LoVo (cell line): ENCODE measurements around the gene LZTFL1.

ENCODE experiments used
- DNase-seq: peaks from one replicate; pipeline ENCODE4 v3.0.0-alpha.2; 2016; ENCODE audit warnings: low spot score

The LZTFL1 gene, protein sequence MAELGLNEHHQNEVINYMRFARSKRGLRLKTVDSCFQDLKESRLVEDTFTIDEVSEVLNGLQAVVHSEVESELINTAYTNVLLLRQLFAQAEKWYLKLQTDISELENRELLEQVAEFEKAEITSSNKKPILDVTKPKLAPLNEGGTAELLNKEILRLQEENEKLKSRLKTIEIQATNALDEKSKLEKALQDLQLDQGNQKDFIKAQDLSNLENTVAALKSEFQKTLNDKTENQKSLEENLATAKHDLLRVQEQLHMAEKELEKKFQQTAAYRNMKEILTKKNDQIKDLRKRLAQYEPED

DNA sequence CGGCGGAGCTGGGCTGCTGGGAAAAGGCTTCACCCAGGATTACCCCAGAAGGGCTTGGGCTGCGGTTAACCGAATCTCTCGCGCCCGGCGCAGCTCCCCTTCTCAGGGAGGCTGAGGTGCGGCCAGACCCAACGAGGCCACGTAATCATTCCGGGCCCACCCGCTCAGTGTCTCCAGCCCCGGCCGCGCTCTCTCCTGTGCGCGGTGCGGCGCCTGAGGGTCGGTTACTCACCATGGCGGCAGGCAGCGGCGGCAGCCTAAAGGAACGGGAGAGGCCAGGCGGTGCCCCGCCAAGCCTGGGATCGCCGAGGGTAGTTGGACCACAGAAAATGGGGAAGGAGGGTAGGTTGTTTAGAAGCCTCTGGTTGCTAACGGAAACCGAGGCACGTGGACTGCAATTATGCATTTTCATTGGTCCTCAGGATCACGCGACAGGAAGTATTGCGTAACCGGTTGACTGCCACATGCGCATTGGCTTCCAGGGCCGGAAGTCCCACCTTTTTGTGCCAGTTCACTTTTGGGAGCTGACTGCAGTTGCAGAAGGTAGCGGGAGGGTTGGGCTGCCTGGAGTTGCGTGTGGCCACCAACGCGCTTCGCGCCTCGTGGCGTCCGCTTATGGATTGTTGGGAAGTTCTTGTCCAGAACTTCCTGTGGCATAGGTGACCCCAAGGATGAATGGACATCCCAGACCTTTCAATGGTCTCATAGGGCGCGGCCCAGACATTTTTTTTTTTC is at the start of gene LZTFL1:
LZTFL1 (minus strand) TSS at position 363 of the 735 bp plus-strand sequence; CDS start at position 235, 128 bp downstream.
- peak; percentile 95 for DNase-seq

DNA sequence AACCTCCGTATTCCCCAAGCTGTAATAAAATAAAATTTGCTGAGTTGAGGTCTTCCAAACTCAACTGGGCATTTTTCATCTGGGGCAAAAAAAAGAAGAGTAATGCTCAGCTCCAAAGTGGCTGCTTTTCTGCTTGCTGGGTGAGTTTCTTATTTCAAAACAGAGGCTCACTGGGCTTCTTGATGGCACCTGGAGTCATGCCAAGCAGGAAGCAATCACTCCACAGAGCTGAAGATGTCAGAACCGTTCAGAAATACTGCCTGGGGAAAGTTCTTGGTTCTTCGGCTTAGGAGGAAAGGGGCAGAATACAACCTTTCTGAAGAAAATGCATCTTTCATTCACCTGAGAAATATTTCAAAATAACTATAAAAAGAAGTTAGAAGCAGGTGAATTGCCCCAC is 48.5 kb upstream of the LZTFL1 start:
- peak; percentile 56 for DNase-seq

GRCh38 chr3:45889337-45889736 is 47.4 kb upstream of the LZTFL1 start:
- DNase-seq: no peak

- DNase-seq: no peak
Observed at GRCh38 chr3:45887759-45888511, 46.0 kb upstream of the LZTFL1 start.

DNA sequence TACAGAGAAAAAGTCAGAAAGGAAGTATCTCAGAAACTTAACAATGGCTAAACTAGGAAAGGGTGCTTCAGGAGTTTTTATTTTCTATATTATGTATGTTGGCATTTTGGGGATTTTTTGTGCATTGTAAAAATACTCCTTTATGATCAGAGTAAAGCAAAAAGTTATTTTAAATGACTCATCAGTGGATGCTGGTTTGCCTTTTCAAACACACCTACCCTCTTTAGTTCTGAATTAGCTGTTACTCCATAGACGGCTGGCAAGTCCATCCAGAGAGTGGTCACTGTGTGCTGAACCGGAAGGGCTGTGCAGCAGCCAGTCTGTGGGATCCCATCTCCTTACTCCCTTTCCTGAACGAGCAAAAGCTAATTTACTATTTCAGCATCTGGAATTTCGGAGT is 45.4 kb upstream of the LZTFL1 start:
- no peak for DNase-seq

DNA sequence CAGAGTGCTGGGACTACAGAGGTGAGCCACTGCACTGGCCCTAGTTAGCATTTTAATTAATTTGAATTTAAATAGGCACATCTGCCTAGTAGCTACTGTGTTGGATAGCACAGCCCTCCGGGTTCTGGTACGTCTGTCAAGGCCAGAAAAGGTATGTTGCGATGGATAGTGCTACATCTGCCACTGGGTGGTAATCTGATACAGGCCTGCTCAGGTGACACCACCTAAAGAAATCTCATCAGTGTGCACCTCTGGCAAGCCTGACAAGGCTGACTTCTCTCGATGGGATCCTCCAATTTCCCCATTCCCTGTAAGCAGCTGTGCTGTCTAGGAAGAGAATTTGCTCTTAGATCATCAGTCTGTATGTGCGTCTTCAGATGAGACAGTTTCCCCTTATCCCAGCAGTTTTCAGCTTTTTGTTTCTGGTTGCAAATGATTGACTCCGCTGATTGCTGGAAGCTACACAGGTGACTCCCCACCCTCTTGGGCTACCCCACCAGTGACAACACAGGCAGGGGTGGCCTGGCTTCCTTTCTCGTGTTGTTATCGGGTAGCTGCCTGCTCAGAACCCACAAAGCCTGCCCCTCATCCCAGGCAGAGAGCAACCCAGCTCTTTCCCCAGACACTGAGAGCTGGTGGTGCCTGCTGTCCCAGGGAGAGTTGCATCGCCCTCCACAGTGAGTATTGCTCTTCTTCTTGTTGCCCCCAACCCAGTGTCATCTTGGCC is 44.2 kb upstream of the LZTFL1 start, which contains the start of gene CCR9:
CCR9 (plus strand) TSS at position 565 of the 727 bp plus-strand sequence. CDS start 8,391 bp downstream, outside the sequence.
- no peak for DNase-seq

GRCh38 chr3:45884368-45885201 is 42.7 kb upstream of the LZTFL1 start:
- DNase-seq: no peak

DNA sequence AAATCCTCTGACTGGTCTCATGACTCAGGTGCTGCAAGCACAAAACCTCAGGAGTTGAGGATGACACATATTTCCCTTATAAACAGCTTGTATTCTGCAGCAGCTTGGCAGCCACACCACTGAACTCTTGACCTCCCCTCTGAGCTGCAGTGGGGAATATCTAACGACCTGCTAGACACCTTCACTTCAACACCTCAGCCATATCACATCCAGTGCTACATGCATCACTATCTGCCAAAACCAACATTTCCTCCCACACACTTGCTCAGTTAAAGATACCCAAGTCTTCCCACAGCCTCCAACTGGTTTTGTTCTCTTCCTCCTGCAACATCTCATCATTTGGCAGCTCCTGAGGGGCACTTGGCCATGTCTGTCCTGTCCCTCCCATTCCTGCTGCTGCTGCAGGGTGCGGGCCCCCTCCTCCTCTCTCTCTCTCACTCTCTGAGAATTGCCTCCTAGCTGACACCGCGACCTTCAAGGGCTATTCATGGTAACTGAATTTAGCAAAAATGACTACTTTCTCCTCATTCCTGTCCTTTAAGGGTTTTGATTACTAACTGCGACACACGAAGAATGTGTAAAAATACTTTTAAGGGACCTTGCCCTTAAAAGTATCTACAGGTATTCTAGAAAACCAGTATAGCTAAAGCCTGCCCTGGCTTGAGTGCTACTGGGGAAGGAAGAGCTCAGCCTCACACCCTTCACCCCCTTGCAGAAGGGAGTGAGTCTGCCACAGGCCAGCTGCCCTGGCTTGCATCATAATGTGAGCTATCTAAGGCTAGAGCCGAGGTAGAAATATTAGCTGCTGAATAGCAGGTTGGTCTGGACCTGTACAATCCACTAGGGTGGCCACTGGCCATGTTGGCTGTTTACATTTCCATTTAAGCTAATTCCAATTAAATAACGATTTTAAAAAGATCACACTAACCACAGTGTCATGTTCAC is 39.4 kb upstream of the LZTFL1 start:
- no peak for DNase-seq

- no peak for DNase-seq
Observed at GRCh38 chr3:45880725-45881077, 38.8 kb upstream of the LZTFL1 start.

GRCh38 chr3:45878124-45878523 is 36.2 kb upstream of the LZTFL1 start:
- DNase-seq: no peak

DNA sequence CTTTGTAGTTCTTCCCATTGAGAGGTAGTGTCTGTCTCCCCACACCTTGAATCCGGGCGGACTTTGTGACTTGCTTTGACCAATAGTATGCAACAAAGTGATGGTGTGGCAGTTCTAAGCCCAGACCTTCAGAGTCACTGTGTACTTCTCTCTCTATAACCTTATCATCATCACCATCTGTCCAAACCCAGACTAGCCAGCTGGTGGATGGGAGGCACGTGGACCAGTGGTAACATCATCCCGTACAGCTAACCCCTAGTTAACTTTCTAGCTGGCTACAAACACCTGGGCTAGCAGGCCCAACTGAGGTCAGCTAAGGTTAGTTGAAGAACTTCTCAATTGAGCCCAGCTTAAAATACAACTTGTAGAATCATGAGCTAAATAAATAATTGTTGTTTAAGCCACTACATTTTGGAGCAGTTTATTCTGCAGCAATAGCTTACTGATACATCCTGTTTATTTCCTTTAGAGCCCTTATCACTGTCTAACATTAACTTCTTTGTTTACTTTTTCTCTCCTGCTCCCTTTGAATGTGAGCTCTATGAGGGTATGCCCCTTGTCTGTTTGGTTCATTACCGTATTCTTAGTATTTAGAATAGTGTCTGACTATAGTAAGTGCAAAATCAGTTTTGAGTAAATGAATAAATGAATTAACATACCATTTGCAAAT is 32.9 kb upstream of the LZTFL1 start:
- DNase-seq: no peak

DNA sequence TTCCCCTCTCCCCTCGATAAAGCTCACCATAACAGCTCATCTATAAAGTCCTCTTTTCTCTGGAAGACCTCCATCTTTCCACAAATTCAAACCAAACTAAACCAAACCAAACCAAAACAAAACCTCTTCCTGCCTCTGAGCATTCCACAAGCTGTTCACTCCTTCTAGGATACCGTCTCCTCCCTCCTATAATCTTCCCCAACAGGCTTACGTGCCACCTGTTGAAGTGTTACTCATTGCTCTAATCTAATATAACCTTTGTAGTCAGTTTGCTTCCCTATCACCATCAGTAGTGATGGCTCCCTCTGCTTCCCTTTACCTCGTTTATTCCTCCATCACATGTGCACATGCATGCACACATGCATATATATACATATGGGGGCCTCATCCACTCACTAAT is 31.7 kb upstream of the LZTFL1 start:
- DNase-seq: no peak

GRCh38 chr3:45873036-45873435 is 31.1 kb upstream of the LZTFL1 start:
- no peak for DNase-seq

- DNase-seq: no peak
Observed at GRCh38 chr3:45872569-45872968, 30.6 kb upstream of the LZTFL1 start.

- no peak for DNase-seq
Observed at GRCh38 chr3:45871780-45872179, 29.9 kb upstream of the LZTFL1 start.

DNA sequence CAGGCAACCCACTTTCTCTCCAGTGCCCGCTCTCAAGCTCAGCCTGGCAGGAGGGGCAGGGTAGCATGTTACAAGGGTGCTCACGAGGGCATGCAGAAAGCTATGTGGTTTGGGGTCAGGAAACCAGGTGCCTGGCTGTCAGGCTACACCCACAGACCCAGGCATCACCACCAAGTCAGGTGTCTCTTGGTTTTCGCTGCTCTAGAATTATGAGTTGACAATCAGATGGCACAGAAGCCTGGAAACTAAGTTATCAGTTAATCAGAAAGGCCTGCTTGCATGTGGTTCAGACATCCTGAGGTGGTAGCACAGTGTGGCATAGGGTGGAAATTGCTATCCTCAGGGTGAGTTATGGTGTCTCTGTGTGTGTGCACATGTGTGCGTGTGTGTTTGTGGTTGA is 28.2 kb upstream of the LZTFL1 start:
- DNase-seq: no peak

GRCh38 chr3:45869638-45870037 is 27.7 kb upstream of the LZTFL1 start:
- no peak for DNase-seq

DNA sequence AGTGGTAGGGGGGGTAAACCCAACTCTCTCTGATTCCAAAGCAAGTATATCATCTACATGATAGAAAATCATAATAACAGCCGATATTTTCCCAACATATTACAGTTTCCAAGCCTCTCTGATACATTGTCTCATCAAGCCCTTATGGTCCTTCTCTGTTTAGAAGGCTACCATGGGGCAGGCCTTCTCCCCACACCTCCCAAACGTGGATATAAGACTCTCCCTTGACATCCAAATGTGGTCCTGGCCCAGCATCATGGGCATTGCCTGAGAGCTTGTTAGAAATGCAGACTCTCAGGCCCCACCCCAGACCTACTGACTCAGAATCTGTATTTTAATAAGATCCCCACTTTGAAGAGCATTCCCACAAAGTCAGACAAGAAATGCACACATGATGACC is 26.7 kb upstream of the LZTFL1 start:
- no peak for DNase-seq

GRCh38 chr3:45868213-45868612 is 26.3 kb upstream of the LZTFL1 start:
- no peak for DNase-seq

- DNase-seq: no peak
Observed at GRCh38 chr3:45865563-45865962, 23.6 kb upstream of the LZTFL1 start.
